Measurements from ENCODE around the gene NR6A1. TPM values are rescaled to one million over a fixed set of nuclear protein-coding genes. Genes with fewer than 3 reads are reported as not detected.

Gene NR6A1
- total RNA-seq, 1 donor from 2014 or later = 0.56 TPM

DNA sequence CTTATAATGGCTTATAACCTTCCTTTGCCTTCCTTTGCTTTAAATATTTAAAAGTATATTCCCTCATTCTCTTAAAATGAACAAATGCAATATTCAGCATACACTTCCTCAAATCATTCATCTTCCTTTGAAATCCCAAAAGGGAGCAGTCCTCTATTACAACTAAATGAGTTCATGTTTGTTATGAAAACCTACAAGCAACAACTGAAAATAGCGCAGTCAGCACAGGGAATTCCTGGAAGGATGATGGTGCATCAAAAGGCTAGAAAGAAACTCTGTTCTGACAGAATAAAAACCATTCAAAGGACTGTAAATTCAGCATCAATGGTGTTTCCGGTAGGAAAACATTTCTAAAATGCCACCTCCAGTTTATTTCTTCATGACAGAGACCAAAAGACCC is 3.3 kb downstream of the NR6A1 start:
- Mint-ChIP-seq H3K27ac (ENCODE audit: unreplicated experiment) (no peak overlapping the region), H3K4me1 (ENCODE audit: unreplicated experiment) (peaks cover 18% of the 10 kb centered on the region), H3K4me3 (ENCODE audit: unreplicated experiment) (no peak overlapping the region), H3K36me3 (ENCODE audit: unreplicated experiment) (peaks cover 2% of the 10 kb centered on the region), H3K27me3 (ENCODE audit: unreplicated experiment) (peaks cover 70% of the 10 kb centered on the region), H3K9me3 (ENCODE audit: unreplicated experiment) (no peaks in the 10 kb centered on the region)
- TF ChIP-seq, protein P1, sequence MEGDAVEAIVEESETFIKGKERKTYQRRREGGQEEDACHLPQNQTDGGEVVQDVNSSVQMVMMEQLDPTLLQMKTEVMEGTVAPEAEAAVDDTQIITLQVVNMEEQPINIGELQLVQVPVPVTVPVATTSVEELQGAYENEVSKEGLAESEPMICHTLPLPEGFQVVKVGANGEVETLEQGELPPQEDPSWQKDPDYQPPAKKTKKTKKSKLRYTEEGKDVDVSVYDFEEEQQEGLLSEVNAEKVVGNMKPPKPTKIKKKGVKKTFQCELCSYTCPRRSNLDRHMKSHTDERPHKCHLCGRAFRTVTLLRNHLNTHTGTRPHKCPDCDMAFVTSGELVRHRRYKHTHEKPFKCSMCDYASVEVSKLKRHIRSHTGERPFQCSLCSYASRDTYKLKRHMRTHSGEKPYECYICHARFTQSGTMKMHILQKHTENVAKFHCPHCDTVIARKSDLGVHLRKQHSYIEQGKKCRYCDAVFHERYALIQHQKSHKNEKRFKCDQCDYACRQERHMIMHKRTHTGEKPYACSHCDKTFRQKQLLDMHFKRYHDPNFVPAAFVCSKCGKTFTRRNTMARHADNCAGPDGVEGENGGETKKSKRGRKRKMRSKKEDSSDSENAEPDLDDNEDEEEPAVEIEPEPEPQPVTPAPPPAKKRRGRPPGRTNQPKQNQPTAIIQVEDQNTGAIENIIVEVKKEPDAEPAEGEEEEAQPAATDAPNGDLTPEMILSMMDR (IDR thresholded peaks at IDR 0.05) = no peak
- DNase-seq (ENCODE audit: extremely low spot score, unreplicated experiment) = no peak

GRCh38 chr9:124766815-124767554 is 4.1 kb downstream of the NR6A1 start:
- TF ChIP-seq, protein P1 (IDR thresholded peaks at IDR 0.05) = peak; percentile 26
- no peak for DNase-seq (ENCODE audit: extremely low spot score, unreplicated experiment)
- H3K9me3 Mint-ChIP-seq (ENCODE audit: unreplicated experiment) = no peaks in the 10 kb centered on the region
- no peak overlapping the region for H3K4me3 Mint-ChIP-seq (ENCODE audit: unreplicated experiment)
- peaks cover 4% of the 10 kb centered on the region for H3K36me3 Mint-ChIP-seq (ENCODE audit: unreplicated experiment)
- H3K27ac Mint-ChIP-seq (ENCODE audit: unreplicated experiment) = no peak overlapping the region
- H3K4me1 Mint-ChIP-seq (ENCODE audit: unreplicated experiment) = peaks cover 16% of the 10 kb centered on the region
- peaks cover 77% of the 10 kb centered on the region for H3K27me3 Mint-ChIP-seq (ENCODE audit: unreplicated experiment)

GRCh38 chr9:124766326-124766725 is 4.8 kb downstream of the NR6A1 start:
- H3K27ac Mint-ChIP-seq (ENCODE audit: unreplicated experiment) = no peak overlapping the region
- DNase-seq (ENCODE audit: extremely low spot score, unreplicated experiment) = no peak
- TF ChIP-seq, protein P1 (IDR thresholded peaks at IDR 0.05) = no peak

GRCh38 chr9:124765439-124765835 is 5.7 kb downstream of the NR6A1 start:
- TF ChIP-seq, protein P1 (IDR thresholded peaks at IDR 0.05) = no peak
- no peak overlapping the region for H3K4me3 Mint-ChIP-seq (ENCODE audit: unreplicated experiment)
- H3K9me3 Mint-ChIP-seq (ENCODE audit: unreplicated experiment) = no peaks in the 10 kb centered on the region
- peaks cover 90% of the 10 kb centered on the region for H3K27me3 Mint-ChIP-seq (ENCODE audit: unreplicated experiment)
- H3K36me3 Mint-ChIP-seq (ENCODE audit: unreplicated experiment) = peaks cover 4% of the 10 kb centered on the region
- no peak overlapping the region for H3K27ac Mint-ChIP-seq (ENCODE audit: unreplicated experiment)
- no peak for DNase-seq (ENCODE audit: extremely low spot score, unreplicated experiment)
- H3K4me1 Mint-ChIP-seq (ENCODE audit: unreplicated experiment) = peaks cover 15% of the 10 kb centered on the region

More at GRCh38 chr9:124766326-124766725, 4.8 kb downstream of the NR6A1 start:
- H3K9me3 Mint-ChIP-seq (ENCODE audit: unreplicated experiment) = no peaks in the 10 kb centered on the region
- peaks cover 15% of the 10 kb centered on the region for H3K4me1 Mint-ChIP-seq (ENCODE audit: unreplicated experiment)
- H3K27me3 Mint-ChIP-seq (ENCODE audit: unreplicated experiment) = peaks cover 82% of the 10 kb centered on the region
- peaks cover 4% of the 10 kb centered on the region for H3K36me3 Mint-ChIP-seq (ENCODE audit: unreplicated experiment)
- H3K4me3 Mint-ChIP-seq (ENCODE audit: unreplicated experiment) = no peak overlapping the region

GRCh38 chr9:124764774-124765438 is 6.2 kb downstream of the NR6A1 start:
- H3K27me3 Mint-ChIP-seq (ENCODE audit: unreplicated experiment) = peaks cover 85% of the 10 kb centered on the region
- no peak for DNase-seq (ENCODE audit: extremely low spot score, unreplicated experiment)
- no peak overlapping the region for H3K27ac Mint-ChIP-seq (ENCODE audit: unreplicated experiment)
- H3K36me3 Mint-ChIP-seq (ENCODE audit: unreplicated experiment) = peaks cover 4% of the 10 kb centered on the region
- H3K9me3 Mint-ChIP-seq (ENCODE audit: unreplicated experiment) = no peaks in the 10 kb centered on the region
- no peak overlapping the region for H3K4me3 Mint-ChIP-seq (ENCODE audit: unreplicated experiment)
- TF ChIP-seq, protein P1 (IDR thresholded peaks at IDR 0.05) = peak; percentile 50
- peaks cover 9% of the 10 kb centered on the region for H3K4me1 Mint-ChIP-seq (ENCODE audit: unreplicated experiment)
